Measurements from ENCODE around the gene GRIK3. TPM values are rescaled to one million over a fixed set of nuclear protein-coding genes. Genes with fewer than 3 reads are reported as not detected.

Gene GRIK3
- total and polyA plus RNA-seq, 12 donors = 0.09 to 3.1 (median 0.69) TPM

DNA sequence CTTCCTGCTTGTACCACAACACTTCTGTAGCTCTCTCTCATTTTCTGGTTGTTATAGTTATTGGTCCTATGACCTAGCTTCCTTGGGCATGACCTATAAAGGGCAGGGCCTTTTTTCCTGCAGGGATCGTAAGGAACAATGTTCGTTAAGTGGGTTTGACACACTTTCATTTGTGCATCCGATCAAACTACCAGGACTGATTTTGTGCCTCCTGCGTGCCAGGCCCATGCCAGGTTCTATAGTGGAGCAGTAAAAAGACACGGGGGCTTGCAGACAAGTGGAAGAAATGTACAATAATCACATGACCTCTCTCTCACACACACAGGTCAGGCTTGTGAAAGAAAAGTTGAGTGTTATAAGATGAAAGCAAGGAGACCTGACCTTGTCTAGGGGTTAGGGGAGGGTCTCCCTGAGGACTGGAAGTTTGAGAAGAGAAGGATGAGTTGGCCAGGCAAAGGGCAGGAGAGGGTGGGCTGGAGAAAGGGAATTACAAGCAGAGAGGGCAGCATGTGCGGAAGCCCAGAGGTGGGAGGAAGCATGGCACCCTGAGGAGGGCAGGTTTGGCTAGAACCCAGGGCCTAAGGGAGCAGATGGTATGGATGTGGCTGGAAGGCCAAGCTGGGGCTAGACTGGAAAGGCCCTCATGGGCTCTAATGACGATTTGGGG lies 145.4 kb downstream of the GRIK3 start:
- TF ChIP-seq CTCF (IDR thresholded peaks at IDR 0.05) = no peak
- Histone ChIP-seq H3K36me3 (replicated peaks in 1 of 2) (no peaks in the 10 kb centered on the region), H3K4me3 (no peak overlapping the region), H3K4me1 (replicated peaks in 1 of 2) (no peaks in the 10 kb centered on the region), H3K27ac (no peak overlapping the region), H3K27me3 (peaks cover 5% of the 10 kb centered on the region), H3K9me3 (replicated peaks in 1 of 3) (no peaks in the 10 kb centered on the region)
- DNase-seq = peak in 1 of 7 donors; percentile 11
- intact Hi-C loops (cut with DNase I) = no loop called here
- WGBS, 4 donors = 76 to 82% (median 80%) methylated on average over 7 of the region's 7 CpGs

DNA sequence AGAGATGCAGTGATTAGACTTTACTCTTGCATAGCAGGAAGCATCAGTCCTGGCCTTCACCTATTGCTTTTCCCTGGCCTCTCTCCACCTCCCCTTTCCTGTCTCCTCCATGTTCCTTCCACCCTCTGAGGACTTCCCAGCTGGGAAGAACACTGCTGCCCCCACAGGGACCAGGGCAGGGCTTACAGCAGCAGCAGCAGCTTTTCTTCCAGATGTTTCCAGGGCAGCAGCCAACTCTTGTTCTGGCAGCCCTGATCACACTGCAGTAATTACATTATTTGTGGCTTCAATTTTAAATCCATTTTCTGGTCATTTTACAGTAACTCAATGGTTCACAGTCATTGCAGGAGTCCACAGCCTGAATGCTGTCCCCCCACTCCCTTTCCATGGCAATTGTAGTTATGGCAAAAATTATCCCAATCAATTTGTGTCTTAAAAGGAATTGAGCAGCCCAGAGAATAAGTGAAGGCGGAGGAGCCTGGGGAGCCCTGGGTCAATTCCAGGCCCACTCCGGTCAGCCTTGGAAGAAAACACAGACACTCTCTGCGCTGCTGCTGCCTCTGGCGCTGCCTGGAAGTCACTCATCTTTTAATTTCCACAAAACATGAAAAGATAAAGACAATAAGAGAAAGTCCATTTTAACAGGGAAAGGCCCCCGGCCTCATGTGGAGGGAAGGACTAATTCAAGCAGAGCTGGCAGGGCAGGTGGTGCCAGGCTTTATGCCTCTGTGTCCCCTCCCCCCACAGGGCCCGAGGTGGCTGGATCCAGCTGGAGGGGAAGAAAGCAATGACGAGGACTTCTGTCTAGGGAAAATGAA lies 148.6 kb downstream of the GRIK3 start:
- no peaks in the 10 kb centered on the region for H3K4me1 ChIP-seq (replicated peaks in 1 of 2)
- H3K27me3 ChIP-seq = no peaks in the 10 kb centered on the region
- no peaks in the 10 kb centered on the region for H3K36me3 ChIP-seq (replicated peaks in 1 of 2)
- TF ChIP-seq CTCF (IDR thresholded peaks at IDR 0.05) (no peak), POLR2A (IDR thresholded peaks at IDR 0.05) (no peak)
- 50 to 72% (median 60%) methylated on average over 7 of the region's 7 CpGs for WGBS, 4 donors
- no peak overlapping the region for H3K27ac ChIP-seq
- H3K4me3 ChIP-seq = no peak overlapping the region
- DNase-seq = peak in 1 of 7 donors; percentile 55
- H3K9me3 ChIP-seq (replicated peaks in 1 of 3) = no peaks in the 10 kb centered on the region
- intact Hi-C loops (cut with DNase I) = no loop called here

DNA sequence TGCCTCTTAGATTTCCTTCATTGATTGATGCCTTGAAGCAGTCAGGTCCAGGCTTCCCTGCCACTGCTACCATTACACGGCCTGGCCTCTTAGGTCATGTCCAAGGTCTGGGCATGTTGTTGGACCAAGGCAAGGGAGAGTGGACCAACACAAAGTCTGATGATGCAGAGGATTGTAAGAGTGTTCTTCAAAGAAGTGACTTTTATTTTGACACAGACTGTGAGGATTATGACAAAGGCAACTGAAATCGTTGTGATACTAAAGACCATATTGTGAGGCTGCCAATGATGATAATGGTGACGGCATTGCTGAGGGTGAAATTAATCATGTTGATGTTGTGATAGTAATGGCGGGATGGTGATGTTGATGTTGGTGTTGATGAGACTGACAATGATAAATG lies 149.5 kb downstream of the GRIK3 start:
- no peaks in the 10 kb centered on the region for H3K36me3 ChIP-seq (replicated peaks in 1 of 2)
- peak in 1 of 7 donors; percentile 25 for DNase-seq
- 53 to 70% (median 64%) methylated on average over 4 of the region's 4 CpGs for WGBS, 4 donors
- H3K4me1 ChIP-seq (replicated peaks in 1 of 2) = no peaks in the 10 kb centered on the region
- intact Hi-C loops (cut with DNase I) = no loop called here
- H3K9me3 ChIP-seq (replicated peaks in 1 of 3) = no peaks in the 10 kb centered on the region
- no peak overlapping the region for H3K27ac ChIP-seq
- no peaks in the 10 kb centered on the region for H3K27me3 ChIP-seq
- TF ChIP-seq POLR2A (IDR thresholded peaks at IDR 0.05) = no peak
- TF ChIP-seq CTCF (IDR thresholded peaks at IDR 0.05) = no peak
- no peak overlapping the region for H3K4me3 ChIP-seq

- intact Hi-C loops (cut with DNase I) = no loop called here
- Histone ChIP-seq H3K27me3 (no peaks in the 10 kb centered on the region), H3K36me3 (replicated peaks in 1 of 2) (no peaks in the 10 kb centered on the region), H3K9me3 (replicated peaks in 1 of 3) (no peaks in the 10 kb centered on the region), H3K4me3 (no peak overlapping the region), H3K27ac (no peak overlapping the region), H3K4me1 (replicated peaks in 1 of 2) (no peaks in the 10 kb centered on the region)
- DNase-seq = peak in 1 of 7 donors; percentile 27
- no peak for TF ChIP-seq CTCF (IDR thresholded peaks at IDR 0.05)
- WGBS, 4 donors = 53 to 79% (median 67%) methylated on average over 7 to 8 of the region's 8 CpGs
These were observed 150.2 kb downstream of the GRIK3 start for GRCh38 chr1:36884029-36884701.
